Mesenchymal stem cell (in vitro differentiated cells and primary cell): ENCODE measurements around the gene ABHD6.
A peak's percentile ranks its signal among the peaks of the same experiment; 100 is the strongest.

Experiments
- DNase-seq: peaks from one replicate; pipeline ENCODE4 v3.0.0-alpha.2; 2013
- H2AFZ ChIP-seq: one replicate; pipeline ENCODE4 v1.6.1; 2013; ENCODE audit warnings: low read depth, mild to moderate bottlenecking, control low read depth, inconsistent platforms, low read length, moderate library complexity
- H2AK5ac ChIP-seq: 2 replicates; pipeline ENCODE4 v1.6.1; 2013; ENCODE audit warnings: low read length, moderate library complexity, mild to moderate bottlenecking, inconsistent platforms; ENCODE audit not compliant: severe bottlenecking
- H2BK120ac ChIP-seq: one replicate; pipeline ENCODE4 v1.6.1; 2013; ENCODE audit warnings: low read depth, mild to moderate bottlenecking, inconsistent platforms, low read length, moderate library complexity
- H2BK12ac ChIP-seq, 2 experiments: one replicate each; pipeline ENCODE4 v1.6.1; 2013; ENCODE audit warnings: inconsistent platforms in 2 of 2, low read length in 2 of 2, mild to moderate bottlenecking in 2 of 2, moderate library complexity in 2 of 2, control low read depth in 1 of 2
- H2BK15ac ChIP-seq: one replicate; pipeline ENCODE4 v1.6.1; 2013; ENCODE audit warnings: mild to moderate bottlenecking, low read depth, inconsistent platforms; ENCODE audit not compliant: poor library complexity, severe bottlenecking
- H2BK5ac ChIP-seq: 2 replicates; pipeline ENCODE4 v1.6.1; 2013; ENCODE audit warnings: low read depth, mild to moderate bottlenecking, low read length, control low read depth, inconsistent platforms; ENCODE audit not compliant: poor library complexity, severe bottlenecking
- H3K14ac ChIP-seq, 2 experiments: one replicate each; pipeline ENCODE4 v1.6.1; 2013; ENCODE audit warnings: inconsistent platforms in 2 of 2, low read length in 2 of 2, control low read depth in 1 of 2, mild to moderate bottlenecking in 1 of 2, moderate library complexity in 1 of 2
- H3K18ac ChIP-seq, 2 experiments: one replicate each; pipeline ENCODE4 v1.6.1; 2013; ENCODE audit warnings: inconsistent platforms in 2 of 2, low read length in 2 of 2, control low read depth in 1 of 2, low read depth in 1 of 2, mild to moderate bottlenecking in 1 of 2
- H3K23ac ChIP-seq, 2 experiments: one replicate each; pipeline ENCODE4 v1.6.1; 2013; ENCODE audit warnings: inconsistent platforms in 2 of 2, low read length in 2 of 2, mild to moderate bottlenecking in 2 of 2, moderate library complexity in 2 of 2, control low read depth in 1 of 2
- H3K27ac ChIP-seq: 2 replicates; pipeline ENCODE4 v1.5.1; 2013; ENCODE audit warnings: mild to moderate bottlenecking, moderate library complexity, low read length, control low read depth, inconsistent platforms; ENCODE audit not compliant: poor library complexity, severe bottlenecking
- H3K27me3 ChIP-seq, 2 experiments: 2 replicates each; pipeline versions ENCODE4 v1.6.1 to v1.7.0; 2013; ENCODE audit warnings: low read length in 2 of 2, mild to moderate bottlenecking in 2 of 2, moderate library complexity in 2 of 2, control low read depth in 1 of 2, inconsistent platforms in 1 of 2; ENCODE audit not compliant: control insufficient read depth in 1 of 2, insufficient read depth in 1 of 2
- H3K36me3 ChIP-seq, 2 experiments: 2 replicates each; pipeline versions ENCODE4 v1.6.1 to v1.7.0; 2013; ENCODE audit warnings: low read length in 2 of 2, control low read depth in 1 of 2, inconsistent platforms in 1 of 2, low read depth in 1 of 2, mild to moderate bottlenecking in 1 of 2; ENCODE audit not compliant: insufficient read depth in 2 of 2, control insufficient read depth in 1 of 2
- H3K4ac ChIP-seq, 2 experiments: one replicate each; pipeline ENCODE4 v1.6.1; 2013; ENCODE audit warnings: inconsistent platforms in 2 of 2, low read length in 2 of 2, mild to moderate bottlenecking in 2 of 2, moderate library complexity in 2 of 2, control low read depth in 1 of 2, low read depth in 1 of 2
- H3K4me1 ChIP-seq: 2 replicates; pipeline ENCODE4 v1.6.1; 2013; ENCODE audit warnings: low read depth, low read length, control low read depth; ENCODE audit not compliant: control insufficient read depth, insufficient read depth
- H3K4me2 ChIP-seq: 2 replicates; pipeline ENCODE4 v1.6.1; 2013; ENCODE audit warnings: low read length, mild to moderate bottlenecking, inconsistent platforms; ENCODE audit not compliant: poor library complexity, severe bottlenecking
- H3K4me3 ChIP-seq, 2 experiments: 2 replicates each; pipeline versions ENCODE4 v1.5.1 to v1.7.0; 2013; ENCODE audit warnings: low read length in 2 of 2, mild to moderate bottlenecking in 2 of 2, control low read depth in 1 of 2, low read depth in 1 of 2; ENCODE audit not compliant: insufficient read depth in 1 of 2
- H3K79me1 ChIP-seq: replicated peaks from 2 replicates; pipeline ENCODE4 v1.6.1; 2013; ENCODE audit warnings: mild to moderate bottlenecking, control low read depth, low read length, inconsistent platforms; ENCODE audit not compliant: poor library complexity, severe bottlenecking
- H3K9ac ChIP-seq: 2 replicates; pipeline ENCODE4 v1.7.0; 2013; ENCODE audit warnings: mild to moderate bottlenecking, low read length, moderate library complexity
- H3K9me3 ChIP-seq: 2 replicates; pipeline ENCODE4 v1.7.0; 2013; ENCODE audit warnings: mild to moderate bottlenecking, low read length; ENCODE audit not compliant: control insufficient read depth
- H4K8ac ChIP-seq: one replicate; pipeline ENCODE4 v1.6.1; 2013; ENCODE audit warnings: inconsistent platforms, mild to moderate bottlenecking, low read length, moderate library complexity
- H4K91ac ChIP-seq: one replicate; pipeline ENCODE4 v1.6.1; 2013; ENCODE audit warnings: mild to moderate bottlenecking, low read length, inconsistent platforms
- WGBS: methylation state at CpG from one replicate; pipeline ENCODE4 v1.1.7; 2013; ENCODE audit warnings: mixed read lengths; 5-methylcytosine and 5-hydroxymethylcytosine counted together

ABHD6 gene

DNA sequence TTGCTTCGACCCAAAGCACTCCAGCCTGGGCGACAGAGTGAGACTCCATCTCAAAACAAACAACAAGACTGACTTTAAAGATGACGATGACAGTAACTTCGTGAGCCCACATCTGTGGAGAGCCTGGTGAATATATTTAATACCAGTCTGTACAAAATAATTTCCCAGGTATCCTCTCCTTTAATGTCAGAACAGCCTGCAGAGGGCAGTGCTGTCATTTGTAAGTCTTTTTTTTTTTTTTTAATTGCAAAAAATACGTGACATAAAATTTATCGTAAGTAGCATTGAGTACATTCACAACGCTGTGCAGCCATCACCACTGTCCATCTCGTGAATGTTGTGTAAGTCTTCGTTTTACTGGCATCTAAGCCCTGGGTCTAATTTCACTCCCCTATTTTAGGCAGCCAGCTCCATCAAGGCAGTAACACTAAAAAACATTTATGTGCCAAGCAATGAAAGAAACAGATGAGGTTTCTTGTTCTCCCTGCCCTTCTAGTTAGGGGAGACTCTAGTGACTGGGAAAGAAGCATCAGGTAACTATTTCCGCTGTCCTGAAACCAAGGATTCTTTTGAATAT, 70.1 kb downstream of the ABHD6 start:
- H3K4me2 ChIP-seq: peak overlapping the region; percentile 79
- H3K4me1 ChIP-seq: peaks cover 7% of the 10 kb centered on the region
- no peak overlapping the region for H4K8ac ChIP-seq
- no peak overlapping the region for H4K91ac ChIP-seq
- H2BK12ac ChIP-seq: no peak overlapping the region
- no peak overlapping the region for H2BK5ac ChIP-seq
- H3K9me3 ChIP-seq: no peaks in the 10 kb centered on the region
- no peak overlapping the region for H2AFZ ChIP-seq
- no peak overlapping the region for H3K4ac ChIP-seq
- no peak overlapping the region for H3K18ac ChIP-seq
- H3K4me3 ChIP-seq: peak overlapping the region in 1 of 2 experiments; percentile 85
- peaks cover 15% of the 10 kb centered on the region for H3K79me1 ChIP-seq
- H3K27ac ChIP-seq: no peak overlapping the region
- no peak overlapping the region for H2BK120ac ChIP-seq
- DNase-seq: peak; percentile 75
- WGBS: 84% methylated on average over 9 of the region's 10 CpGs
- no peak overlapping the region for H2BK15ac ChIP-seq
- no peak overlapping the region for H3K23ac ChIP-seq
- H3K36me3 ChIP-seq: peaks cover 22 to 37% of the 10 kb centered on the region in 2 experiments
- H3K9ac ChIP-seq: peak overlapping the region; percentile 99
- no peak overlapping the region for H2AK5ac ChIP-seq
- H3K14ac ChIP-seq: no peak overlapping the region
- peaks cover 0 to 3% of the 10 kb centered on the region in 2 experiments for H3K27me3 ChIP-seq

DNA sequence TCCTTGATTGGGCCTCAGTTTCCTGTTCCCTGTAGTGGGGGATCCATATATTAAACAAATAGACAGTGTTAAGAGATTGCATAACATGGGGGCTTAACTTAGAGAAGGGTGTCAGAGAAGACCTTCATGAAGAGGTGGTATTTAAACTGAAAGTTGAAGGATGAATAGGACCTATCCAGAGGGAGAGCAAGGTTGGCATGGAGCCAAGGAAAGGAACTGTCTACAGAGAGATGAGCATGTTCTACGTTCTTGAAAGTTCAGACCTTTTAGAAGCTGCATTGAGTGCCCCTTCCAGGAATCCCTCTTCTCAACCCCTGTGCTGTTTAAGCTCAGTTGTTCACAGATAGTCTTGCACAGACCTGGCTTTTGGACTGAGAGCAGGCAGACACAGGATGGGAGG, 71.1 kb downstream of the ABHD6 start:
- Histone ChIP-seq H3K4ac (no peak overlapping the region), H3K9me3 (no peaks in the 10 kb centered on the region), H2BK120ac (no peak overlapping the region), H2AK5ac (no peak overlapping the region), H2AFZ (no peak overlapping the region), H3K4me1 (peaks cover 7% of the 10 kb centered on the region), H3K36me3 (peaks cover 30 to 47% of the 10 kb centered on the region in 2 experiments), H2BK15ac (no peak overlapping the region), H3K79me1 (peaks cover 19% of the 10 kb centered on the region), H2BK5ac (no peak overlapping the region), H3K14ac (no peak overlapping the region), H4K91ac (no peak overlapping the region), H3K18ac (no peak overlapping the region), H2BK12ac (no peak overlapping the region), H3K4me3 (peak overlapping the region in 1 of 2 experiments; percentile 85), H4K8ac (no peak overlapping the region), H3K4me2 (no peak overlapping the region), H3K27ac (no peak overlapping the region), H3K27me3 (no peaks in the 10 kb centered on the region), H3K23ac (no peak overlapping the region), H3K9ac (peak overlapping the region; percentile 99)
- peak; percentile 24 for DNase-seq
- WGBS: 93% methylated on average over 1 of the region's 1 CpG

DNA sequence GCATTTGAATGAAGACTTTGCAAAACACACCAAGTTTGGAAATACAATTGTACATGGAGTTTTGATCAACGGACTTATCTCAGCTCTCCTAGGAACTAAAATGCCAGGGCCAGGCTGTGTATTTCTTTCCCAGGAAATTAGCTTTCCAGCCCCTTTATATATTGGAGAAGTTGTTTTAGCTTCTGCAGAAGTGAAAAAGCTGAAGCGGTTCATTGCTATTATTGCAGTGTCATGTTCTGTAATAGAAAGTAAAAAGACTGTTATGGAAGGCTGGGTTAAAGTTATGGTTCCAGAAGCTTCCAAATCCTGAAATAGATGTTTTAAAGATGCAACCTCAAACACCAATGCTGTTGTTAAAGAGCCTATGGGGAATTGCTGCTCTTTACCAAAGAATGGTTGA, 80.2 kb downstream of the ABHD6 start:
- DNase-seq: no peak
- Histone ChIP-seq H3K79me1 (peaks cover 23% of the 10 kb centered on the region), H2BK15ac (no peak overlapping the region), H2AK5ac (no peak overlapping the region), H3K36me3 (peaks cover 31 to 68% of the 10 kb centered on the region in 2 experiments), H3K23ac (no peak overlapping the region), H2AFZ (no peak overlapping the region), H3K4me3 (no peak overlapping the region), H3K9me3 (peaks cover 5% of the 10 kb centered on the region), H3K27ac (no peak overlapping the region), H3K27me3 (no peaks in the 10 kb centered on the region), H2BK12ac (no peak overlapping the region), H2BK5ac (no peak overlapping the region), H3K14ac (no peak overlapping the region), H3K4me1 (no peaks in the 10 kb centered on the region), H4K91ac (no peak overlapping the region), H4K8ac (no peak overlapping the region), H3K18ac (no peak overlapping the region), H3K9ac (no peak overlapping the region), H3K4ac (no peak overlapping the region), H3K4me2 (no peak overlapping the region), H2BK120ac (no peak overlapping the region)
- WGBS: 100% methylated on average over 2 of the region's 2 CpGs

DNA sequence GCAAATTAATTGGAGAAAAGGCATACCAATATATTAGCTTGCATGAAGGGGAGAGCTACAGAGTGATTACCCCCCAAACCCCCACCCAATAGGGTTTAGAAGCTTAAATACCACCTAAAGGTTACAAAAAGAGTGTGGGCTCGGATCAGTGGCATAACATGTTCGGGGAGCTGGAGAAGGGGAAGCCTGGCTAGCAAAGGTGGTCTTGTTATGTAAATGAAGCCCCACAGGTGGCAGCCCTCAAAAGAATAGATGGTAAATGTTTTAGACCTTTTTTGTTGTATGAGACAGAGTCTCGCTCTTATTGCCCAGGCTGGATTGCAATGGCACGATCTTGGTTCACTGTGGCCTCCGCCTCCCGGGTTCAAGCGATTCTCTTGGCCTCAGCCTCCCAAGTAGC, 84.2 kb downstream of the ABHD6 start:
- no peak overlapping the region for H4K8ac ChIP-seq
- H3K4me3 ChIP-seq: no peak overlapping the region
- no peak overlapping the region for H2BK5ac ChIP-seq
- DNase-seq: no peak
- H3K14ac ChIP-seq: no peak overlapping the region
- no peak overlapping the region for H2BK12ac ChIP-seq
- WGBS: 96% methylated on average over 7 of the region's 7 CpGs
- no peak overlapping the region for H4K91ac ChIP-seq
- no peak overlapping the region for H3K4ac ChIP-seq
- no peak overlapping the region for H2AFZ ChIP-seq
- H2BK15ac ChIP-seq: no peak overlapping the region
- peaks cover 14 to 32% of the 10 kb centered on the region in 2 experiments for H3K36me3 ChIP-seq
- H3K9me3 ChIP-seq: no peaks in the 10 kb centered on the region
- H3K18ac ChIP-seq: no peak overlapping the region
- no peak overlapping the region for H3K4me2 ChIP-seq
- H3K27me3 ChIP-seq: no peaks in the 10 kb centered on the region
- no peak overlapping the region for H2BK120ac ChIP-seq
- H3K9ac ChIP-seq: no peak overlapping the region
- no peak overlapping the region for H2AK5ac ChIP-seq
- H3K4me1 ChIP-seq: peaks cover 7% of the 10 kb centered on the region
- H3K23ac ChIP-seq: no peak overlapping the region
- H3K79me1 ChIP-seq: peaks cover 11% of the 10 kb centered on the region
- H3K27ac ChIP-seq: no peak overlapping the region
